A549 (cell line): Measurements from ENCODE around the gene DCAF10. TPM values are rescaled to one million over a fixed set of nuclear protein-coding genes. Genes with fewer than 3 reads are reported as not detected.
A peak's percentile ranks its signal among the peaks of the same experiment; 100 is the strongest.

Experiments
- ATAC-seq, 2 experiments: fragments of 200-7000 bp in 1 of 2; fragments of >200 bp in 1 of 2; cut with Nextera tagmentation in 1 of 2; cut with Tn5 transposase in 1 of 2; 3 replicates each; pipeline versions ENCODE4 v1.8.0 to v1.9.1; 2018 to 2020; ENCODE audit warnings: mild to moderate bottlenecking in 1 of 2, moderate library complexity in 1 of 2
- CTCF ChIA-PET: fragments of 300-600 bp; sonication (Branson Sonifier 250); formaldehyde crosslinking; extraction: SDS; loops from one replicate; lab custom pipeline; 2021; ENCODE audit warnings: antibody characterized with exemption, inconsistent platforms; lab: Yijun Ruan, JAX
- POLR2A ChIA-PET: fragments of 350-600 bp; formaldehyde crosslinking; extraction: SDS; loops from one replicate; lab custom pipeline; 2021; ENCODE audit warnings: antibody characterized with exemption, inconsistent platforms; lab: Yijun Ruan, JAX
- DNase-seq, 2 experiments: peaks; one replicate each; pipeline versions ENCODE4 v3.0.0 to v3.0.0-alpha.2; 2011 to 2016; ENCODE audit warnings: low read depth in 1 of 2, low spot score in 1 of 2
- FAIRE-seq: peaks from 2 replicates; lab custom pipeline; 2011; peaks lifted over from hg19 to GRCh38; lab: Jason Lieb, UNC
- H3K27ac ChIP-seq, 2 experiments: fragments of >200 bp; sonication (Bioruptor Twin); formaldehyde crosslinking; 3 replicates each; pipeline ENCODE4 v1.5.1; 2016 to 2017
- H3K4me1 ChIP-seq: fragments of >200 bp; sonication (Bioruptor Twin); formaldehyde crosslinking; 3 replicates; pipeline ENCODE4 v1.6.1; 2016
- H3K4me2 ChIP-seq: fragments of >200 bp; sonication (Bioruptor Twin); formaldehyde crosslinking; 3 replicates; pipeline ENCODE4 v1.6.1; 2016
- H3K4me3 ChIP-seq: fragments of >200 bp; sonication (Bioruptor Twin); formaldehyde crosslinking; 3 replicates; pipeline ENCODE4 v1.5.1; 2016
- H3K9me3 ChIP-seq: fragments of >200 bp; sonication (Bioruptor Twin); formaldehyde crosslinking; 3 replicates; pipeline ENCODE4 v1.6.1; 2016
- CBX2 ChIP-seq: fragments of 200-600 bp; sonication (generic); IDR thresholded peaks from 2 replicates; pipeline ENCODE4 v1.6.1; 2016; ENCODE audit warnings: low read depth, mild to moderate bottlenecking, borderline replicate concordance
- CBX8 ChIP-seq: fragments of 200-600 bp; sonication (generic); IDR thresholded peaks from 2 replicates; pipeline ENCODE4 v1.6.1; 2016
- CEBPB ChIP-seq, 2 experiments: fragments of >200 bp in 1 of 2; sonication (Bioruptor Twin) in 1 of 2; formaldehyde crosslinking in 1 of 2; IDR thresholded peaks; 2 replicates each; pipeline ENCODE4 v1.6.1; 2012 to 2016
- EHF ChIP-seq: fragments of 250-450 bp; sonication (Bioruptor Pico); IDR thresholded peaks from 2 replicates; pipeline ENCODE4 v1.5.0; 2020; ENCODE audit warnings: mild to moderate bottlenecking
- EHMT2 ChIP-seq: fragments of 200-600 bp; sonication (generic); IDR thresholded peaks from 2 replicates; pipeline ENCODE4 v1.6.1; 2016; ENCODE audit warnings: antibody characterized with exemption, low read depth, mild to moderate bottlenecking, moderate library complexity
- GATA3 ChIP-seq: IDR thresholded peaks from 2 replicates; pipeline ENCODE4 v1.6.1; 2012; ENCODE audit warnings: borderline replicate concordance
- HOXB5 ChIP-seq: fragments of 250-450 bp; sonication (Bioruptor Pico); IDR thresholded peaks from 2 replicates; pipeline ENCODE4 v1.5.0; 2020; ENCODE audit warnings: mild to moderate bottlenecking, moderate library complexity
- JUNB ChIP-seq: fragments of >200 bp; sonication (Bioruptor Twin); formaldehyde crosslinking; IDR thresholded peaks from 2 replicates; pipeline ENCODE4 v1.6.1; 2016
- KDM5A ChIP-seq: fragments of 200-600 bp; sonication (generic); IDR thresholded peaks from 2 replicates; pipeline ENCODE4 v1.6.1; 2016; ENCODE audit warnings: antibody characterized with exemption, mild to moderate bottlenecking
- MAFK ChIP-seq: fragments of 450-650 bp; IDR thresholded peaks from 2 replicates; pipeline ENCODE4 v1.6.1; 2014; ENCODE audit not compliant: partially characterized antibody
- MAZ ChIP-seq: fragments of 150-350 bp; IDR thresholded peaks from 2 replicates; pipeline ENCODE4 v1.6.1; 2014; ENCODE audit warnings: antibody characterized with exemption, low read depth, low read length, borderline replicate concordance
- NPAS2 ChIP-seq: fragments of 250-450 bp; sonication (Bioruptor Pico); IDR thresholded peaks from 2 replicates; pipeline ENCODE4 v1.8.0; 2022; ENCODE audit warnings: mild to moderate bottlenecking, moderate library complexity, borderline replicate concordance
- RCOR1 ChIP-seq: fragments of 150-350 bp; IDR thresholded peaks from 2 replicates; pipeline ENCODE4 v1.6.1; 2014; ENCODE audit warnings: antibody characterized with exemption, low read length, low read depth
- RFX5 ChIP-seq: fragments of 450-650 bp; IDR thresholded peaks from 2 replicates; pipeline ENCODE4 v1.7.1; 2014; ENCODE audit warnings: antibody characterized with exemption, mild to moderate bottlenecking, moderate library complexity
- TFCP2L1 ChIP-seq: fragments of 250-450 bp; sonication (Bioruptor Pico); IDR thresholded peaks from 2 replicates; pipeline ENCODE4 v1.5.0; 2021; ENCODE audit warnings: mild to moderate bottlenecking
- ZC3H11A ChIP-seq: fragments of 450-650 bp; IDR thresholded peaks from 2 replicates; pipeline ENCODE4 v1.6.1; 2014; ENCODE audit warnings: antibody characterized with exemption, mild to moderate bottlenecking
- ZSCAN20 ChIP-seq: fragments of 250-450 bp; sonication (Bioruptor Pico); IDR thresholded peaks from 2 replicates; pipeline ENCODE4 v1.8.0; 2022; ENCODE audit warnings: mild to moderate bottlenecking, moderate library complexity
- WGBS: methylation state at CpG from one replicate; pipeline ENCODE4 v1.1.6; 2017; ENCODE audit errors: missing lambda C conversion rate; 5-methylcytosine and 5-hydroxymethylcytosine counted together
- polyA plus RNA-seq, 4 experiments: library from polyadenylated mRNA; depleted of rRNA in 3 of 4; stranded (reverse); fragments of >200 nt; fragmentation: RNase III in 1 of 4; extraction: RNeasy Plus Mini Kit Qiagen cat#74134 plus additional on column Dnase treatment in 1 of 4; gene quantifications; 2 replicates in 3 of 4; 3 replicates in 1 of 4; pipeline ENCODE4 v1.2.3, GENCODE V29; 2011 to 2017
- TF ChIP-seq, protein P1 (sequence below): fragments of >200 bp; sonication (Bioruptor Twin); formaldehyde crosslinking; IDR thresholded peaks from 3 replicates; pipeline ENCODE4 v1.5.1; 2016
- TF ChIP-seq, protein P2 (sequence below): fragments of >200 bp; sonication (Bioruptor Twin); formaldehyde crosslinking; IDR thresholded peaks from 3 replicates; pipeline ENCODE4 v1.6.1; 2016
- TF ChIP-seq, protein P3 (sequence below): IDR thresholded peaks from 2 replicates; pipeline ENCODE4 v1.6.1; 2012

The DCAF10 gene
- polyA plus RNA-seq, 2 of the 4 experiments (the other 2 are of a cell fraction) = 11.5 to 25.8 TPM

DNA sequence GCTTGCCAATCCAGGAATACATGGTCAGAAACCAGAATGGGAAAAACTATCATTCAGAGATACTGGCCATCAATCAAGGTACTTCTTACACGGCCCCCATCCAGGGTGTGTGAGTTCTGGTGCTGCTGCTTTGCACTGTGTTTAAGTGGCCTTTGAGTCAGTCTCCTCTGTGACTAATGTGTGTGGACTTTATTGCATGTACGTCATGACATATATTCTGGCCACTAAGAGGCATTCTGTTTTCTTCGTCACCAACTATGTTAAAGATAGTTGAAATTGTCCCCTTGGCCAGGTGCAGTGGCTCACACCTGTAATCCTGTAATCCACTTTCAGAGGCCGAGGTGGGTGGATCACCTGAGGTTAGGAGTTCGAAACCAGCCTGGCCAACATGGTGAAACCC lies 24.3 kb upstream of the DCAF10 start:
- H3K9me3 ChIP-seq = no peaks in the 10 kb centered on the region
- FAIRE-seq = no peak
- no peak overlapping the region for H3K27ac ChIP-seq
- 84% methylated on average over 5 of the region's 5 CpGs for WGBS
- no peak overlapping the region for H3K4me2 ChIP-seq
- TF ChIP-seq RFX5 (no peak), EHMT2 (no peak), EHF (no peak), CBX8 (no peak), MAZ (no peak)
- ChIA-PET CTCF (no interaction called here), POLR2A (no interaction called here)
- no peak for ATAC-seq
- H3K4me1 ChIP-seq = no peaks in the 10 kb centered on the region
- DNase-seq = no peak
- H3K4me3 ChIP-seq = no peak overlapping the region

DNA sequence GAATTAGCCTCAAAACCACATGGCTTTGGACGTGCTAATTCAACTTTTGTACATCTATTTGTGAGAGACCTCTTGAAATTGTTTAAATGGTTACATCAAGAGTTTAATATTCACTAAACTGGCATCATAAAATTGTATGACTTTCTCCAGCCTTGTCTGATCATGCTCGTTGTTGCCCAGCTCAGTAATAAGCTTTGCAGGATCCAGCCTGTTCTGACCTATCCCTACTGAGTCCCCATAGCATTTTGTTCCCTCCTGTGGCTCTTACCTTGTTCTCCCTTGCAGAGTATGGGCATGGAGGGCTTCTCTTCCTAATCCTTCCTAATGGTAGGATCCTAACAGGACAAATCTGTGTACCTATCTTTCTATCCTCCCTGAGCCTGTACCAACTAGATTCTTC lies 22.1 kb upstream of the DCAF10 start:
- CTCF ChIA-PET = interaction anchor here (0.6 to 1.5 kb wide), 2 partner anchors 12 to 205 kb away, joined by 3 read pairs; no protein-coding TSS in a partner anchor
- Histone ChIP-seq H3K9me3 (no peaks in the 10 kb centered on the region), H3K4me1 (peaks cover 9% of the 10 kb centered on the region), H3K4me2 (no peak overlapping the region), H3K27ac (no peak overlapping the region), H3K4me3 (no peak overlapping the region)
- no peak for TF ChIP-seq CBX2
- TF ChIP-seq RFX5 = no peak
- TF ChIP-seq JUNB = no peak
- TF ChIP-seq KDM5A = no peak
- no peak for TF ChIP-seq GATA3
- no peak for TF ChIP-seq RCOR1
- POLR2A ChIA-PET = interaction anchor here (1.7 kb wide), 1 partner anchor 186 kb away, joined by 5 read pairs; the partner anchor contains the start of gene TOMM5
- ATAC-seq (no peak), FAIRE-seq (no peak), DNase-seq (no peak)
- 84% methylated on average over 2 of the region's 2 CpGs for WGBS

GRCh38 chr9:37784291-37784615 lies 16.3 kb upstream of the DCAF10 start:
- POLR2A ChIA-PET = interaction anchor here (1.5 to 2.7 kb wide), 4 partner anchors 10 to 192 kb away, joined by 7 to 23 read pairs (median 10); partner anchors contain the start of genes DCAF10 and TOMM5
- FAIRE-seq (no peak), DNase-seq (peak in 1 of 2 experiments; percentile 12), ATAC-seq (no peak)
- 0% methylated on average over 6 of the region's 6 CpGs for WGBS
- TF ChIP-seq MAFK (no peak), NPAS2 (CRISPR knock-in tag) (no peak), ZSCAN20 (CRISPR knock-in tag) (no peak), HOXB5 (no peak), CEBPB (IDR thresholded peaks at IDR 0.05) (no peak), TFCP2L1 (CRISPR knock-in tag) (no peak), RFX5 (no peak), ZC3H11A (no peak)
- TF ChIP-seq, protein P1, sequence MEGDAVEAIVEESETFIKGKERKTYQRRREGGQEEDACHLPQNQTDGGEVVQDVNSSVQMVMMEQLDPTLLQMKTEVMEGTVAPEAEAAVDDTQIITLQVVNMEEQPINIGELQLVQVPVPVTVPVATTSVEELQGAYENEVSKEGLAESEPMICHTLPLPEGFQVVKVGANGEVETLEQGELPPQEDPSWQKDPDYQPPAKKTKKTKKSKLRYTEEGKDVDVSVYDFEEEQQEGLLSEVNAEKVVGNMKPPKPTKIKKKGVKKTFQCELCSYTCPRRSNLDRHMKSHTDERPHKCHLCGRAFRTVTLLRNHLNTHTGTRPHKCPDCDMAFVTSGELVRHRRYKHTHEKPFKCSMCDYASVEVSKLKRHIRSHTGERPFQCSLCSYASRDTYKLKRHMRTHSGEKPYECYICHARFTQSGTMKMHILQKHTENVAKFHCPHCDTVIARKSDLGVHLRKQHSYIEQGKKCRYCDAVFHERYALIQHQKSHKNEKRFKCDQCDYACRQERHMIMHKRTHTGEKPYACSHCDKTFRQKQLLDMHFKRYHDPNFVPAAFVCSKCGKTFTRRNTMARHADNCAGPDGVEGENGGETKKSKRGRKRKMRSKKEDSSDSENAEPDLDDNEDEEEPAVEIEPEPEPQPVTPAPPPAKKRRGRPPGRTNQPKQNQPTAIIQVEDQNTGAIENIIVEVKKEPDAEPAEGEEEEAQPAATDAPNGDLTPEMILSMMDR = no peak
- TF ChIP-seq, protein P2, sequence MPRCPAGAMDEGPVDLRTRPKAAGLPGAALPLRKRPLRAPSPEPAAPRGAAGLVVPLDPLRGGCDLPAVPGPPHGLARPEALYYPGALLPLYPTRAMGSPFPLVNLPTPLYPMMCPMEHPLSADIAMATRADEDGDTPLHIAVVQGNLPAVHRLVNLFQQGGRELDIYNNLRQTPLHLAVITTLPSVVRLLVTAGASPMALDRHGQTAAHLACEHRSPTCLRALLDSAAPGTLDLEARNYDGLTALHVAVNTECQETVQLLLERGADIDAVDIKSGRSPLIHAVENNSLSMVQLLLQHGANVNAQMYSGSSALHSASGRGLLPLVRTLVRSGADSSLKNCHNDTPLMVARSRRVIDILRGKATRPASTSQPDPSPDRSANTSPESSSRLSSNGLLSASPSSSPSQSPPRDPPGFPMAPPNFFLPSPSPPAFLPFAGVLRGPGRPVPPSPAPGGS = no peak
- TF ChIP-seq, protein P3, sequence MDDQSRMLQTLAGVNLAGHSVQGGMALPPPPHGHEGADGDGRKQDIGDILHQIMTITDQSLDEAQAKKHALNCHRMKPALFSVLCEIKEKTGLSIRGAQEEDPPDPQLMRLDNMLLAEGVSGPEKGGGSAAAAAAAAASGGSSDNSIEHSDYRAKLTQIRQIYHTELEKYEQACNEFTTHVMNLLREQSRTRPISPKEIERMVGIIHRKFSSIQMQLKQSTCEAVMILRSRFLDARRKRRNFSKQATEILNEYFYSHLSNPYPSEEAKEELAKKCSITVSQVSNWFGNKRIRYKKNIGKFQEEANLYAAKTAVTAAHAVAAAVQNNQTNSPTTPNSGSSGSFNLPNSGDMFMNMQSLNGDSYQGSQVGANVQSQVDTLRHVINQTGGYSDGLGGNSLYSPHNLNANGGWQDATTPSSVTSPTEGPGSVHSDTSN = no peak
- peak overlapping the region; percentile 79 to 90 for H3K27ac ChIP-seq
- H3K4me2 ChIP-seq = peak overlapping the region; percentile 78
- no peaks in the 10 kb centered on the region for H3K9me3 ChIP-seq
- H3K4me1 ChIP-seq = peaks cover 19% of the 10 kb centered on the region
- CTCF ChIA-PET = interaction anchor here (1.2 kb wide), 2 partner anchors 15 kb away, joined by 3 to 6 read pairs; no protein-coding TSS in a partner anchor
- peak overlapping the region; percentile 74 for H3K4me3 ChIP-seq
